ENCODE data around the gene ISL1. TPM values are rescaled to one million over a fixed set of nuclear protein-coding genes. Genes with fewer than 3 reads are reported as not detected.

The ISL1 gene
- total and polyA plus RNA-seq, 2 of the 8 experiments (the other 6 are each of a cell fraction or from before 2014, with no cell fraction given): 0.05 to 0.19 TPM

DNA sequence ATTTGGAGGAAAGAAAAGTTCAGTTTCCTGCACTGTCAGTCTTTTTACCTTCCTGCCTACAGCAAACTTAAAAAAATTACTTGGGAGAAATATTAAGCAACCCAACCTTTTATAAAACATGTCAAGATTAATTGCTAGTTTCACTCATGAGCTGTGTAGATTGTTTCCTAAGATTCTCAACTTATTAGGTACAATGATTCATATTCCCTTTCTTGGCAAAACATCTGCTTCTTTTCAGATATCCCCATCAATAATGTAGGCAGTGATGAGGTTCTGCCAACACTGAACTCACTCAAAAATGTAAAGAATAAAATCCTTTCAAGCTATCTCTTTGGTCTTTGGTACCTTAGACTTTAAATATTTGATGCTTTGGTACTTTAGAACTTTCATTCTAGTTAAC lies 56.0 kb downstream of the ISL1 start:
- CTCF ChIA-PET (ENCODE audit: partially characterized antibody): interaction anchor here (1.2 kb wide), 1 partner anchor 8 kb away, joined by 3 read pairs; no protein-coding TSS in a partner anchor
- DNase-seq (ENCODE audit: low read depth in 1 of 2, low spot score in 2 of 2) (no peak), FAIRE-seq (no peak)
- no peak overlapping the region for H3K9ac ChIP-seq (replicated peaks in 1 of 4; ENCODE audit: extremely low read depth in 1 of 4, low read depth in 3 of 4, low read length in 3 of 4)
- no peaks in the 10 kb centered on the region for H3K36me3 ChIP-seq (ENCODE audit: control insufficient read depth in 2 of 4, insufficient read depth in 4 of 4, low read length in 3 of 4)
- no peaks in the 10 kb centered on the region for H3K9me3 ChIP-seq (ENCODE audit: insufficient read depth in 2 of 2, low read depth in 1 of 2, low read length in 1 of 2)
- no peak overlapping the region for H2BK5ac ChIP-seq (ENCODE audit: low read depth, low read length)
- no peak overlapping the region for H3K56ac ChIP-seq (replicated peaks; ENCODE audit: insufficient read length, low read depth, low read length)
- H2BK120ac ChIP-seq (replicated peaks; ENCODE audit: low read depth, low read length): no peak overlapping the region
- H3K79me2 ChIP-seq (ENCODE audit: control insufficient read depth in 1 of 2, insufficient read depth in 2 of 2, low read length in 2 of 2): no peaks in the 10 kb centered on the region
- POLR2A ChIA-PET (ENCODE audit: partially characterized antibody): no interaction called here
- no peak overlapping the region for H3K18ac ChIP-seq (ENCODE audit: extremely low read depth, low read length)
- H2BK12ac ChIP-seq (ENCODE audit: low read depth, low read length): no peak overlapping the region
- H3K14ac ChIP-seq (ENCODE audit: insufficient read length): no peak overlapping the region
- no peaks in the 10 kb centered on the region for H3K79me1 ChIP-seq (ENCODE audit: low read depth, low read length)
- H3K4ac ChIP-seq (replicated peaks; ENCODE audit: insufficient read length, low read depth, low read length): no peak overlapping the region
- no peak overlapping the region for H3K4me2 ChIP-seq (ENCODE audit: insufficient read depth in 1 of 2, low read depth in 2 of 2, low read length in 2 of 2)
- H2BK20ac ChIP-seq (ENCODE audit: low read length): no peak overlapping the region
- no peak overlapping the region for H2BK15ac ChIP-seq (ENCODE audit: low read length)
- H2AFZ ChIP-seq (ENCODE audit: low read length): no peak overlapping the region
- no peaks in the 10 kb centered on the region for H3K4me1 ChIP-seq (replicated peaks in 1 of 4; ENCODE audit: control insufficient read depth in 3 of 4, insufficient read depth in 4 of 4, low read length in 3 of 4)
- H4K20me1 ChIP-seq (replicated peaks in 1 of 2; ENCODE audit: control insufficient read depth in 1 of 2, insufficient read depth in 2 of 2, low read length in 2 of 2): no peaks in the 10 kb centered on the region
- H3K4me3 ChIP-seq (ENCODE audit: extremely low read depth in 1 of 4, insufficient read depth in 2 of 4, low read depth in 3 of 4, low read length in 4 of 4): no peak overlapping the region
- H3K27me3 ChIP-seq (replicated peaks in 1 of 4; ENCODE audit: control insufficient read depth in 3 of 4, extremely low read depth in 1 of 4, insufficient read depth in 3 of 4, low read length in 3 of 4): no peaks in the 10 kb centered on the region
- H4K5ac ChIP-seq (ENCODE audit: insufficient read length, low read depth, low read length): no peak overlapping the region
- TF ChIP-seq SRF (IDR thresholded peaks at IDR 0.05; ENCODE audit: low read depth, low read length) (no peak), RNF2 (IDR thresholded peaks at IDR 0.05; ENCODE audit: borderline replicate concordance, low read depth, low read length, missing control alignments, poor library complexity, severe bottlenecking) (no peak), SP4 (IDR thresholded peaks at IDR 0.05; ENCODE audit: low read length) (no peak), CEBPB (IDR thresholded peaks at IDR 0.05; ENCODE audit: low read depth, low read length) (no peak)
- TF ChIP-seq, protein P1, sequence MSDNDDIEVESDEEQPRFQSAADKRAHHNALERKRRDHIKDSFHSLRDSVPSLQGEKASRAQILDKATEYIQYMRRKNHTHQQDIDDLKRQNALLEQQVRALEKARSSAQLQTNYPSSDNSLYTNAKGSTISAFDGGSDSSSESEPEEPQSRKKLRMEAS (IDR thresholded peaks at IDR 0.05): no peak
- H3K23me2 ChIP-seq (ENCODE audit: low read depth, low read length): no peaks in the 10 kb centered on the region
- no peak overlapping the region for H3K23ac ChIP-seq (ENCODE audit: insufficient read length)
- no peak overlapping the region for H2AK5ac ChIP-seq (ENCODE audit: low read depth, low read length)
- H4K8ac ChIP-seq (ENCODE audit: extremely low read depth, insufficient read depth, low read length): no peak overlapping the region
- H3K27ac ChIP-seq (ENCODE audit: low read depth, low read length): no peak overlapping the region
- no peak overlapping the region for H4K91ac ChIP-seq (replicated peaks; ENCODE audit: insufficient read length, low read length)

Measured in H1 (cell line).